Ovary (tissue), 10 donors: ENCODE results near the gene ELOB. TPM values are rescaled to one million over a fixed set of nuclear protein-coding genes. Genes with fewer than 3 reads are reported as not detected.

Experiments used
- DNase-seq, 5 donors: peaks; one replicate each; pipeline ENCODE4 v3.0.0-alpha.2; 2019 to 2020
- H3K27ac ChIP-seq, 2 donors: fragments of 200-600 bp; one replicate each; pipeline versions ENCODE4 v1.5.1 to v1.8.0; 2019 to 2022
- H3K27me3 ChIP-seq: fragments of 200-600 bp; one replicate; pipeline ENCODE4 v1.8.0; 2022
- H3K36me3 ChIP-seq: fragments of 200-600 bp; sonication (generic); one replicate; pipeline ENCODE4 v1.5.1; 2019
- H3K4me1 ChIP-seq: one replicate; pipeline ENCODE4 v1.8.1; 2013; ENCODE audit warnings: mild to moderate bottlenecking, moderate library complexity; ENCODE audit not compliant: insufficient read depth
- H3K4me3 ChIP-seq: fragments of 200-600 bp; sonication (generic); one replicate; pipeline ENCODE4 v1.5.1; 2017
- H3K9me3 ChIP-seq, 2 donors: fragments of 200-600 bp in 1 of 2; sonication (generic) in 1 of 2; one replicate each; pipeline versions ENCODE4 v1.5.1 to v1.8.1; 2013 to 2019; ENCODE audit warnings: mild to moderate bottlenecking in 1 of 2, moderate library complexity in 1 of 2
- CTCF ChIP-seq, 3 donors: fragments of 450-650 bp in 2 of 3; fragments of 200-600 bp in 1 of 3; IDR thresholded peaks; one replicate each; pipeline versions ENCODE4 v1.5.1 to v1.8.0; 2016 to 2022; ENCODE audit warnings: antibody characterized with exemption in 3 of 3, mild to moderate bottlenecking in 1 of 3
- EP300 ChIP-seq: sonication (generic); formaldehyde crosslinking; IDR thresholded peaks from one replicate; pipeline ENCODE4 v1.6.1; 2017; ENCODE audit warnings: antibody characterized with exemption
- POLR2A ChIP-seq: fragments of 450-650 bp; IDR thresholded peaks from one replicate; pipeline ENCODE4 v1.6.1; 2017; ENCODE audit warnings: antibody characterized with exemption, mild to moderate bottlenecking, moderate library complexity
- WGBS, 3 donors: extraction: QIAGEN DNeasy Blood & Tissue Kit in 1 of 3; methylation state at CpG; one replicate each; pipeline versions ENCODE4 v1.1.5 to v1.1.7; 2013 to 2017; 5-methylcytosine and 5-hydroxymethylcytosine counted together
- intact Hi-C, 4 donors: fragments of 100-400 bp; cut with DNase I; formaldehyde crosslinking; loops; one replicate each; pipeline versions ENCODE4 v1.11.0 to v1.15.1; 2022 to 2023
- long read RNA-seq, 3 donors: library from polyadenylated mRNA in 2 of 3; unstranded in 2 of 3; transcript quantifications; one replicate each; pipeline ENCODE4 v2.0.0 and lab custom pipeline, GENCODE V29; 2021 to 2026
- polyA plus RNA-seq, 2 donors: library from polyadenylated mRNA; stranded (reverse); fragments of 200-250 nt in 1 of 2; fragments of 350-450 nt in 1 of 2; fragmentation: Illumina TruSeq in 1 of 2; extraction: RNeasy Lipid Tissue Mini Kit (QIAGEN cat#74804) in 1 of 2; gene quantifications; one replicate each; pipeline ENCODE4 v1.2.3, GENCODE V29; 2013 to 2014
- total RNA-seq, 7 donors: library from RNA; depleted of rRNA in 2 of 7; stranded (reverse); fragments of >200 nt in 2 of 7; fragmentation: NEBNext Ultra II Directional in 3 of 7; extraction: Animal tissue kit (Norgen Biotek cat#: 25700) in 3 of 7; gene quantifications; one replicate each; pipeline versions ENCODE4 v1.1.0 to v1.2.4, GENCODE V29; 2016 to 2023
- donor health status: DM: no; HTN: no; CAD: no; lungs with moderate emphysema.
- donor health status: DM: no; HTN: no; CAD: no.
- donor health status: Bipolar disorder and iron deficiency.
- donor health status: DM: yes; HTN: yes; CAD: no.
- donor health status: DM: no; HTN: no; CAD: no.
- donor health status: DM: yes; HTN: yes; CAD: no.

The ELOB gene
- 100 to 1,000 TPM; 136 to 498 (median 172) TPM for total RNA-seq
- polyA plus RNA-seq, result 100 to 1,000 TPM in 1 of 2 donors, 1 to 10 TPM in 1; 8.9 to 385 TPM
- long read RNA-seq, donor 1, transcript ELOB-202 (3 exons, 997 nt), result minor isoform, 12 of 36 reads
- long read RNA-seq, donor 1, transcript ELOB-203 (4 exons, 991 nt), result major isoform, 21 of 36 reads
- long read RNA-seq, donor 1, partial matches to known transcripts, result 0 of 36 reads
- long read RNA-seq, donor 1, other reads (novel, unspliced or antisense), result 2 of 36 reads
- long read RNA-seq, donor 2, transcript ELOB-202 (3 exons, 997 nt), result major isoform, 147 of 290 reads
- long read RNA-seq, donor 2, transcript ELOB-203 (4 exons, 991 nt), result minor isoform, 135 of 290 reads
- long read RNA-seq, donor 2, partial matches to known transcripts, result 0 of 290 reads
- long read RNA-seq, donor 2, other reads (novel, unspliced or antisense), result 5 of 290 reads
- long read RNA-seq, donor 3, transcript ELOB-203 (4 exons, 991 nt), result major isoform, 165 of 271 reads
- long read RNA-seq, donor 3, transcript ELOB-205 (3 exons, 331 nt), result minor isoform, 6 of 271 reads
- long read RNA-seq, donor 3, transcript ELOB-202 (3 exons, 997 nt), result minor isoform, 86 of 271 reads
- long read RNA-seq, donor 3, partial matches to known transcripts, result 7 of 271 reads
- long read RNA-seq, donor 3, other reads (novel, unspliced or antisense), result 6 of 271 reads

DNA sequence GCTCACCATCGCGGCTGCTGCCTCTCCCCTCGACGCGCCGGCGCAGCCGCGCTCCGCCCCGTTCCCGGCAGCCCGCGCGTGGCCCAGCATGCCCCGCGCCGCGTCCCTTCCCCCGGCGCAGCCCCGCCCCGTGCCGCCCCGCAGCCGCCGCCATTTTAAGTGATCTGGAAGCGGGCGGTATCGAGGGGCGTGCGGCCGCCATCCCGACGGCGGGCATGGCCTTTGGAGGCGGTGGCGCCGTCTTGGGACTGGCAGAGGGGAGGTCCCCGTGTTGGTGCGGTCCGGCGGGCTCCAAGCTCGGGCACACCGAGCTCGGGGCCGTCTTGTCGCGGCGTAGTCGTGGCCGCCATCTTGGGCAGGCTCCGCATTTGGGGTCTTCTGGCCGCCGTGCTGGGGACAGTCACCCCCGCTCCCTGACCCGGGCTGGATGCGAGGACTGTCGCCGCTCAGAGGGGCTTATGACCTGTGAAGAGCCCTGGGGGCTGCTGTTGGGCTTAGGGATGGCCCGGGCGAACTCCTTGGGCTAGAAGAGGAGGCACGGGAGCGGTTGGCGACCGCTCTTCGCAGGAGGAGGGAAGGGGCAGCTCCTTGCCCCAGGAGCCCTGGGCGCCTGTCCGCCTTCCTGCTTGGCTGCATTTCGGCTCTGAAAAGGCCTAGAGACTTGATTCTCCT is at the start of gene ELOB:
Gene ELOB (minus strand): TSS at position 50 of the 672 bp plus-strand sequence. CDS start 41 bp downstream, at position 9.
- H3K4me1 ChIP-seq, result peaks cover 16% of the 10 kb centered on the region
- no peaks in the 10 kb centered on the region for H3K9me3 ChIP-seq
- 0 to 1% (median 0%) methylated on average over 20 to 69 of the region's 70 CpGs for whole genome bisulfite sequencing, 3 donors
- no peaks in the 10 kb centered on the region for H3K36me3 ChIP-seq
- TF ChIP-seq POLR2A (peak; percentile 97), CTCF (IDR thresholded peaks at IDR 0.05) (no peak), EP300 (peak; percentile 66)
- intact Hi-C loops, result no loop called here
- H3K27me3 ChIP-seq, result no peaks in the 10 kb centered on the region
- peak within 1 kb of the TSS; percentile 62 for H3K4me3 ChIP-seq
- peak; percentile 87 to 93 (median 88) for DNase-seq
- H3K27ac ChIP-seq, result peak within 1 kb of the TSS; percentile 98 to 99

GRCh38 chr16:2825906-2826305 is 48.8 kb upstream of the ELOB start:
- no peak overlapping the region for H3K4me3 ChIP-seq
- WGBS, 3 donors, result 57 to 65% (median 64%) methylated on average over 11 of the region's 11 CpGs
- no peak for TF ChIP-seq EP300
- TF ChIP-seq CTCF (IDR thresholded peaks at IDR 0.05), result no peak
- no peak for TF ChIP-seq POLR2A
- H3K9me3 ChIP-seq, result no peaks in the 10 kb centered on the region
- peak in 1 of 5 donors; percentile 19 for DNase-seq
- no peaks in the 10 kb centered on the region for H3K36me3 ChIP-seq
- no peaks in the 10 kb centered on the region for H3K4me1 ChIP-seq
- H3K27ac ChIP-seq, result no peak overlapping the region
- intact Hi-C loops, result no loop called here
- H3K27me3 ChIP-seq, result no peaks in the 10 kb centered on the region

DNA sequence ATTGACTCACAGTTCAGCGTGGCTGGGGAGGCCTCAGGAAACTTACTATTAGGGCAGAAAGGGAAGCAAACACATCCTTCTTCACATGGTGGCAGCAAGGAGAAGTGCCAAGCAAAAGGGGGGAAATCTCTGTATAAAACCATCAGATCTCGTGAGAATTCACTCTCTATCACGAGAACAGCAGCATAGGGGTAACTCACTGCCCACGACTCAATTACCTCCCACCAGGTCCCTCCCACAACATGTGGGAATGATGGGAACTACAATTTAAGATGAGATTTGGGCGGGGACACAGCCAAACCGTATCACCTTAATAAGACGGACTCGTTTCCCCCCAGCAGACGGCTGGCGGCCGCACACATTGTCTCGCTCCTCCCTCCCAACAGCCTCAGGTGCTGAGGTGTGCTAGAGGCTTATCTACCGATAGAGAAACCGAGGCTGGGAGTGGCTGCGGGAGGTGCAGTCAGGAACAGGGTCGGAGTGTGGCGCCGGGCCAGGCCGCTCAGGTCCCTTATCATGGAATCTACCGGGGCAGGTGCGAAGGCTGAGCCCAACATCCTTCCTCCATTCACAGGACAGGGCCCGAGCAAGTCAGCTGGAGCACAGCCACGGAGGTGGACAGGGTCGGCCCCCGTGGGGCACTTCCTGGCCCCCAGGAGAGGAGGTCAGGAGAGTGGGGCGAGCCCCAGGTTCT is 48.1 kb upstream of the ELOB start:
- Histone ChIP-seq H3K9me3 (no peaks in the 10 kb centered on the region), H3K27ac (no peak overlapping the region), H3K4me1 (no peaks in the 10 kb centered on the region), H3K4me3 (no peak overlapping the region), H3K36me3 (no peaks in the 10 kb centered on the region), H3K27me3 (no peaks in the 10 kb centered on the region)
- intact Hi-C loops, result no loop called here
- DNase-seq, result peak in 1 of 5 donors; percentile 29
- WGBS, 3 donors, result 70 to 77% (median 76%) methylated on average over 26 of the region's 26 CpGs
- no peak for TF ChIP-seq CTCF (IDR thresholded peaks at IDR 0.05)
- no peak for TF ChIP-seq POLR2A
- no peak for TF ChIP-seq EP300

DNA sequence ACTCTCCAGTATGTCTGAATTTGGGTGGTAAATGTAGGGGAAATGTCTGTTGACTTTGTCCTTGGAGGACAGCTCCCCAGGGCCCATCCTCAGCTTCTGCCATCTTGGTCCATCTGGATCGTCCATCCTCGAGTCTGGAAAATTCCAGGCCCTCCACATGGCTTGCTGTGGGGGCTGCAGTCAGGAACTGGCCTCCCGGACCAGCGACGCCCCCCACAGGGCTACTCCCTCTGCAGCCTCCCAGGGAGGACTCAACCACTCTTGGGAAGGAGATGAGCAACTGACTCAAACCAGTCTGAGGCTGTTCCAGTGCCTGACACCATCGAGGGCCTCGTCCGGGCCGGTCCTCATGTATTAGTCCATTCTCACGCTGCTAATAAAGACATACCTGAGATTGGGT is 47.5 kb upstream of the ELOB start:
- WGBS, 3 donors, result 69 to 74% (median 73%) methylated on average over 10 of the region's 10 CpGs
- TF ChIP-seq EP300, result no peak
- no peak for TF ChIP-seq POLR2A
- TF ChIP-seq CTCF (IDR thresholded peaks at IDR 0.05), result no peak
- Histone ChIP-seq H3K4me3 (no peak overlapping the region), H3K9me3 (no peaks in the 10 kb centered on the region), H3K27ac (no peak overlapping the region), H3K36me3 (no peaks in the 10 kb centered on the region), H3K27me3 (no peaks in the 10 kb centered on the region), H3K4me1 (no peaks in the 10 kb centered on the region)
- intact Hi-C loops, result no loop called here
- DNase-seq, result no peak
